B cell (primary cell): Measurements from ENCODE around the gene ABCD3.

Experiments
- EZH2 ChIP-seq: IDR thresholded peaks from 2 replicates; pipeline ENCODE4 v1.6.1; 2012; ENCODE audit warnings: borderline replicate concordance, low read depth, mild to moderate bottlenecking, moderate library complexity, low read length; ENCODE audit not compliant: insufficient read depth, poor library complexity, severe bottlenecking
- TF ChIP-seq, protein P1 (sequence below): fragments of 200-600 bp; IDR thresholded peaks from one replicate; pipeline ENCODE4 v1.8.0; 2022; ENCODE audit warnings: antibody characterized with exemption, mild to moderate bottlenecking

DNA sequence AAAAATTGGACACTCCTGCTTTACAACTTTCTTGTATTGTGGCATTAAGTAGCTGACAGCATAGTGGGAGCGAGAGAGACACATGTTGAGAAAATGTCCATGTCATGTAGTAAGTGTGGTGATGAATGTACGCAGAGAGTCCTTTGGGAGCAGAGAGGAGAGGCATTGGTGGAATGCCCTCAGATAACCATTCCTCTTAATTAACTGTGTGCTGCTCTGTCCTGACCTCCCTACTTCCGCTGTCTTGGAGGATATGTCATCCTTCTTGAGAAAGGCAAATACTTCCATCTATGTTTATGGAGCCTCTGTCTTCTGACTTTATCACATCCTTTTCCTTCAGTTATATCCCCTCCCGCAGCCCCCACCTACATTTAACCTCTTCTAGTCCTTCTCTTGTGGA, 85.0 kb downstream of the ABCD3 start:
- TF ChIP-seq, protein P1, sequence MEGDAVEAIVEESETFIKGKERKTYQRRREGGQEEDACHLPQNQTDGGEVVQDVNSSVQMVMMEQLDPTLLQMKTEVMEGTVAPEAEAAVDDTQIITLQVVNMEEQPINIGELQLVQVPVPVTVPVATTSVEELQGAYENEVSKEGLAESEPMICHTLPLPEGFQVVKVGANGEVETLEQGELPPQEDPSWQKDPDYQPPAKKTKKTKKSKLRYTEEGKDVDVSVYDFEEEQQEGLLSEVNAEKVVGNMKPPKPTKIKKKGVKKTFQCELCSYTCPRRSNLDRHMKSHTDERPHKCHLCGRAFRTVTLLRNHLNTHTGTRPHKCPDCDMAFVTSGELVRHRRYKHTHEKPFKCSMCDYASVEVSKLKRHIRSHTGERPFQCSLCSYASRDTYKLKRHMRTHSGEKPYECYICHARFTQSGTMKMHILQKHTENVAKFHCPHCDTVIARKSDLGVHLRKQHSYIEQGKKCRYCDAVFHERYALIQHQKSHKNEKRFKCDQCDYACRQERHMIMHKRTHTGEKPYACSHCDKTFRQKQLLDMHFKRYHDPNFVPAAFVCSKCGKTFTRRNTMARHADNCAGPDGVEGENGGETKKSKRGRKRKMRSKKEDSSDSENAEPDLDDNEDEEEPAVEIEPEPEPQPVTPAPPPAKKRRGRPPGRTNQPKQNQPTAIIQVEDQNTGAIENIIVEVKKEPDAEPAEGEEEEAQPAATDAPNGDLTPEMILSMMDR = no peak
- no peak for TF ChIP-seq EZH2
